Stimulated activated CD4-positive, alpha-beta T cell treated with anti-CD3 and anti-CD28 coated beads, Interleukin-12 subunit alpha, Interleukin-12 subunit beta, amount 100 ng/mL, for 4 hours (primary cell): Measurements from ENCODE around the gene SLC25A2.

Experiments
- DNase-seq: peaks from one replicate; pipeline ENCODE4 v3.0.0-alpha.2; 2020

The SLC25A2 gene

GRCh38 chr5:141313711-141314110, 9.9 kb upstream of the SLC25A2 start:
- DNase-seq, result no peak

GRCh38 chr5:141306630-141307029, 2.8 kb upstream of the SLC25A2 start:
- no peak for DNase-seq

- DNase-seq, result no peak
Observed at GRCh38 chr5:141298376-141298775, 5.5 kb downstream of the SLC25A2 start.

GRCh38 chr5:141272906-141273305, 30.9 kb downstream of the SLC25A2 start:
- no peak for DNase-seq

GRCh38 chr5:141269195-141269594, 34.7 kb downstream of the SLC25A2 start:
- DNase-seq, result no peak

GRCh38 chr5:141261238-141261546, 42.7 kb downstream of the SLC25A2 start:
- no peak for DNase-seq

- DNase-seq, result no peak
Observed at GRCh38 chr5:141260458-141261237, 43.2 kb downstream of the SLC25A2 start.

GRCh38 chr5:141258948-141259347, 44.9 kb downstream of the SLC25A2 start:
- DNase-seq, result no peak

GRCh38 chr5:141258464-141258863, 45.4 kb downstream of the SLC25A2 start:
- no peak for DNase-seq
